ENCODE measurements around the gene SCUBE1.

DNA sequence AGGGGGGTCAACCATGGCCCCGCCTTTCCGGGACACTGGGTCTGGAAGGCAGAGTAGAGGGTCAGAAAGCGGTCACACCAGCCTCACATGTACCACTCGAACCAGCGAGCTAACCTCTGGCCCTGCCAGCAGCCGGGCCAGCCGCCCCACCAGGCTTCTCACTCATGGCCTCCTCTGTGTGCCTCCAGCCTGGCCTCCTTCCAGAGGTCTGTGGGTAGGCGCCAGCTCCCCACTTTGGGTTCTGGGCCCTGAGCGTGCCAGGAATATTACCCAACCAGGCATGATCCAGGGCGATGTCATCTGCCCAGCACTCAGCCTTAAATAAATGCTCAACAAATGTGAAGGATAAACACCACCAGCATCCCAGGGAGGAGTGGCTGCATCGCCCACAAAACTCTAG is 5.8 kb downstream of the SCUBE1 start:
- TF ChIP-seq, protein P1, sequence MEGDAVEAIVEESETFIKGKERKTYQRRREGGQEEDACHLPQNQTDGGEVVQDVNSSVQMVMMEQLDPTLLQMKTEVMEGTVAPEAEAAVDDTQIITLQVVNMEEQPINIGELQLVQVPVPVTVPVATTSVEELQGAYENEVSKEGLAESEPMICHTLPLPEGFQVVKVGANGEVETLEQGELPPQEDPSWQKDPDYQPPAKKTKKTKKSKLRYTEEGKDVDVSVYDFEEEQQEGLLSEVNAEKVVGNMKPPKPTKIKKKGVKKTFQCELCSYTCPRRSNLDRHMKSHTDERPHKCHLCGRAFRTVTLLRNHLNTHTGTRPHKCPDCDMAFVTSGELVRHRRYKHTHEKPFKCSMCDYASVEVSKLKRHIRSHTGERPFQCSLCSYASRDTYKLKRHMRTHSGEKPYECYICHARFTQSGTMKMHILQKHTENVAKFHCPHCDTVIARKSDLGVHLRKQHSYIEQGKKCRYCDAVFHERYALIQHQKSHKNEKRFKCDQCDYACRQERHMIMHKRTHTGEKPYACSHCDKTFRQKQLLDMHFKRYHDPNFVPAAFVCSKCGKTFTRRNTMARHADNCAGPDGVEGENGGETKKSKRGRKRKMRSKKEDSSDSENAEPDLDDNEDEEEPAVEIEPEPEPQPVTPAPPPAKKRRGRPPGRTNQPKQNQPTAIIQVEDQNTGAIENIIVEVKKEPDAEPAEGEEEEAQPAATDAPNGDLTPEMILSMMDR (IDR thresholded peaks at IDR 0.05): no peak
- no peak for TF ChIP-seq POLR2A (IDR thresholded peaks at IDR 0.05)
- no peak for TF ChIP-seq POLR2AphosphoS5 (IDR thresholded peaks at IDR 0.05)
